Inflammatory macrophage (primary cell): ENCODE results near the gene SCN2B.
"Not testable (repeated sequence)": the region's sequence is repeated elsewhere in the genome, so short reads cannot be mapped to it uniquely, and the experiment has no call there.

Experiments
- DNase-seq, 2 donors: peaks; one replicate each; pipeline ENCODE4 v3.0.0-alpha.2; 2020 to 2022

The SCN2B gene

DNA sequence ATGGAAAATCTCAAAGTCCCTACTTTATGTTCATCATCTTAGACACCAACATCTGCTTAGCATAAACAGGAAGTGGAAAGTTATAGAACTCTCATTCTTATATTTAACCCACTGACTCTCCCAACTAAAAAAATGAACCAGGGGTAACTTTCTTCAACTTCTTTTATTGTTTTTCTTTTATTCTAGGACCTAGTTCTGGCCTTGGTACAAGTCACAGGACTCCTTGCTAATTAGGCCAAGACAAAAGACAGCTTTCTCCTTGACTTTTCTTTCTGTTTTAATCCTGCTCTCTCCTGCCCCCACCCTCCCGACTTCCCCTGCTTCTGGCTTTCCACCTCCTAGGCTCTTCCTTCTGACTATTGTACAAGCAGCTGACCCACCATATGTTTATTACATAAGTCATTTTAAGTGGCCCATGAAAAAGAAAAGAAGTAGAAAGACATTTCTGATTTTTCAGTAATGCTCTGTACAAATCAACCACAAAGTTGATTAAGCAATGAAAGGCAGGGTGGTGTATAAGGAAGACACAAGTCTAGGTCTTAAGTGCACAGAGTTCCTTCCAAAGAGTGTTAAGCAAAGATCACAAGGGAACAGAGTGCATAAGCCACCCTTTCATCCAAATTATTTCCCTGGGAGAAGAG is 30.1 kb upstream of the SCN2B start:
- peak; percentile 86 to 98 for DNase-seq

DNA sequence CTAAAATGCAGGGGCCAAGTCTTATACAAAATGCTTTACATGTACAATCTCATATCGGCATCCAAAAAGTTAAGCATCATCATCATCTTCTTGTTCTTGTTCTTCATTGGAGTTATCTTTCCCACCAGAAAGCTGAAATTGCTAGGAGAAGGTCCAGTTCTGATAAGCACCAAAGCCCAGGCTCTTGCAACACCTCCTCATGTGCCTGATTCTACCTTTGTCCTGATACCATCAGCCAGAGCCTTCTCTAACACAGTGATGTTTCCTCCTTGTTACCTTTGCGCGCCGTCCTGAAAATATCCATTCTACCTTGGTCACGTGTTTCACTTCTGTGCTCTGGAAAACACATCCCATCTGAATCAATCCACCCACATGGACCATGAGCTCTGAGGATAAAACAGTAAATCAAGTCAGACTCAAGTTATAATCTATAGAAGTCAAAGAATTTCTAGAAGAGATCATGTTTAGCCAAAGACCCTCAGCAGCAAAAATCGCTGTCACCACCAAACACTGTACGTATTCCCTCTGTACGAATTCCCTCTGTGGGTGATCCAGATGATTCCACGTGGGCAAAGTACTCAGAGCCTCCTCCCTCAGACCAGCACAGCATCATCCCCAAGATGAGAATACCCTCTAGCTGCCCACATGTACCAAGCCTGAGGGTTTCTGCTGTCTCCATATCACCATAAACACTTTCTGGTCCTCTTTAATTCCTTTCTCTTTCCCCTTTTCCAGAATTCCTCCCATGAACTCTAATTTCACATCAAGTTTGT is 29.4 kb upstream of the SCN2B start:
- no peak for DNase-seq

DNA sequence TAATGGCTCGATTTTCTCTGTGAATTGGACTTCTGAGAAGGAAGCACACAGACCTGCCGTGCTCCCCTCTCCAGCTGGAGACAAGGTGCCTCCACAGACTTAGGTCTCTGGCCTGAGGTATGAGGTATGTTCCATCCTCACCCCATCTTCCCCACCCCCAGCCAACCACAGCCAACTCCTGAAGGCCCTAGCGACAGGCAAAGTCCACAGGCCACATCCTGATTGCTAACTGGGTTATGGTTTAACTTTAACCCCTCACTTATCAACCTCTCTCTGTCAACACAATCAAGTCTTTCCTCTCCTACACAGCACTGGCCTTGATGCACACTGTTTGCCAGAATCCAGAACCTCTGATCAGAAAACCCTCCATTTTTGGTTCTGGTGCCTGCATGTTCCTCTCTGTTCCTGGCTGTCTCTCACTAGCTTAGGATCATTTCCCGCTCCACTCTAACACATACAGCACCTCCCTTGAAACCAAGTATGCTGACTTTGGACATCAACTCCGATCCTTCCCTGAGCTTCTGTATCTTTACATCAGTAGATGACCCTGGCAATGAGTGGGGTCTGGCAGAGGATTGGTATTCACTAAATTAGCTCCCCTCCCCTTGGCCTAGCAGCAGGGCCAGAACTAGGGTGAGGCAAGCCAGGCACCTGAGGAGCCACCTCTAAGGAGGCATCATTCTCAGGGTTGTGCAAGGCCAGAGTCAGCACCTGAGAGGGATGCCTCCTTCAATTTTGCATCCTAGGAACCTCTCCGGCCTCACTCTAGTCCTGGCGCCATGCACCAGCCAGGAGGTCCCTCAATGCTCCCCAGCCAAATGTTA is 26.4 kb upstream of the SCN2B start:
- DNase-seq: no peak

DNA sequence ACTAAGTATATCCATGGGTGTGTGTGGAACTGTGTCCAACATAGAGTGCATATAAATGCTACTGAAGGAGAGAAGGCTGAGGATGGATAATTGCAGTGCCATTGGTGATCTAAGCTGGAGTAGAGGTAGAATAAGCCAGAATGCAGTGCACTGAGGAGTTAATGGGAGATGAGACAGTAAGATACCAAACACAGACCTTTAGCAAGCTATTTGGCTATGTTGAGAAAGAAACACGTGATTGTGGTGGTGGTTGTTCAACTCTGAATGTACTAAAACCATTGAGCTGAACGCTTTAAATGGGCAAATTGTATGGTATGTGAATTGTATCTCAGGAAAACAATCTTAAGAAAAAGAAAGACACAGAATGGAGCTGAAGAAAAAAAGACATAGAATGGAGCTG is 25.5 kb upstream of the SCN2B start:
- no peak for DNase-seq

DNA sequence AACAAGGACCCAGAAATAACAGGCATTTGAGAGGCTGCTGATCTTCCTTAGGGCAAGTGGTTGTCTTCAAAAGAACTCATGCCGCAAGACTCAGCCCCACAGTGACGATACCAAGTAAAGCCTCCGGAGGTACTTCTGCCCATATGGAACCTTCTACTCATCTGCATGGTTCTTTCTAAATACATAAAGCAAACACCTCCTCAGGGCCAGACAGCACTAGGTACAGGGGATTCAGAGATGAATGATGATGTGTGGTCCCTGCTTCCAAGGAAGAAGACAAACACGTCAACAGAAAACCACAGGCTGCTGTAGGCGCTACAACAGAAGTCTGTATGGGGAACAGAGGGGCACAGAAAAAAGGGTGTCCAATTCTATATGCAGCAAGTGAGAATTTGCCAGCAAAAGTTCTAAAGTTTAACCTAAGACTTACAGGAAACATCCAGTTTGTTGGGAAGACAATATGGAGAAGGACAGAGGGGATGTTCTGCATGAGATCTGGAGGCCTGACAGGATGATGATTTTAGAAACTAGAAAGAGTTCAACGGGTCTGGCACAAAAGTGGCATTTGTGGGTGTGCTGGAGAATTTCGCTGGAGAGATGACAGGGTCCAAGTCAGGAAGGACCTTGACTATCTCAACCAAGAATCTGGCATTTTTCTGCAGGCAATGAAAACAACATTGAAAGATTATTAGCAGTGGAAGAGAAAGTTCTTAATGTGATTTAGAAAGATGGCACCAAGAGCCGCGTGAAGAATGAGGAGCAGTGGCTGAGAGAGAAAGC is 24.7 kb upstream of the SCN2B start:
- no peak for DNase-seq

DNA sequence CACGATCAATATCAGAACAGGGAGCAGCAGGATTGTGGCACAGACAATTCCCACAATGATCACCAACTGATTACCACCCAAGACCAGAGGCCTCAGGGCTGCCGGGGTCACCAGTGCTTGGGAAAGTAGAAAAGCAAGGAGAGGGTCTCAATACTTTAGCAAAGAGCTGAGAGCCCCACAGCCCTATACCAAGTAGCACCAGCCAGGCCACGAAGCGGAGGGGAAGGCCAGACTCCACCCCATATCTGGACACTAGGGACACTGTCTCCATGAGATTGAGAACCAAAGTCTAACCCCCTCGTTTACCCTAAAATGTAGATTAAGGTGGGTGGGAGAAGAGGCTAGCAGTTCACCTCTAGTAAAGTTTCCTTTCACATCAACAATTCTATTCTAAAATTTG is 24.1 kb upstream of the SCN2B start:
- no peak for DNase-seq

DNA sequence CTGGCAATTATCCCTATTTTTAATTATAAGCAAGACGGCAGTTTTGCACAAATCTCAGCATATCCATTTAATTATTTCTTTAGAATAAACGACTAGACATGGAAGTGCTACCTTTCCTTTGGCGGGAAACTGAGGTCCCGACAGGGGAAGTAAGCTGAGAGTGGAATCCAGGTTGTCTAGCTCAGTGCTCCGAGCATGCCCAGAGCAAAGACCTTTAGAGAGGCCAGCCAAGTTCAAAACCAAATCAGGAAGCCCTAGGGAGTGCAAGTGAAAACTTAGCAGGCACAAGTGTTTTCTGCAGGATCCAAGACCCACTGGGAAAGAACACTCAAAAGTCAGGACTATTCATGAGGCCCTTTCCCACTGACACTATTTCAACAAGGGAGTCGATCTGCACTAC is 22.7 kb upstream of the SCN2B start:
- no peak for DNase-seq

DNA sequence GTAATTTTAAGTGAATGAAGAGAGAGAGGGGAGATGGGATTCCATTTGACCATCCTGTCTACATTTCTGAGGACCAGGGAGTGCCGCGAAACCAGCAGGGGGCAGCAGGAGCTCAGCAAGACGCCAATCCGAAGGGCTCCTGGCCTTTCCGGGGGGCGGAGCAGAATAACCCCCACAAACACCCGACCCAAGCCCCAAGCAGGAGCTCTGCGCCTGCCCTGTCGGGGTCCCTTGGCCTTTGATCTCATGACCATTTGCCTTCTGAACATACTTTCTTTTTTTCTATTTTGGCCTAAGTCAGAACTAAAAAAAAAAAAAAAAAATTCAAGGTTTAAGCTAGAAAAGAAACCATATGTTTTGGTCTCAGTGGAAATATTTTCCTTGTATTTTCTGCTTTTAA is 21.9 kb upstream of the SCN2B start:
- DNase-seq: peak; percentile 76 to 79

DNA sequence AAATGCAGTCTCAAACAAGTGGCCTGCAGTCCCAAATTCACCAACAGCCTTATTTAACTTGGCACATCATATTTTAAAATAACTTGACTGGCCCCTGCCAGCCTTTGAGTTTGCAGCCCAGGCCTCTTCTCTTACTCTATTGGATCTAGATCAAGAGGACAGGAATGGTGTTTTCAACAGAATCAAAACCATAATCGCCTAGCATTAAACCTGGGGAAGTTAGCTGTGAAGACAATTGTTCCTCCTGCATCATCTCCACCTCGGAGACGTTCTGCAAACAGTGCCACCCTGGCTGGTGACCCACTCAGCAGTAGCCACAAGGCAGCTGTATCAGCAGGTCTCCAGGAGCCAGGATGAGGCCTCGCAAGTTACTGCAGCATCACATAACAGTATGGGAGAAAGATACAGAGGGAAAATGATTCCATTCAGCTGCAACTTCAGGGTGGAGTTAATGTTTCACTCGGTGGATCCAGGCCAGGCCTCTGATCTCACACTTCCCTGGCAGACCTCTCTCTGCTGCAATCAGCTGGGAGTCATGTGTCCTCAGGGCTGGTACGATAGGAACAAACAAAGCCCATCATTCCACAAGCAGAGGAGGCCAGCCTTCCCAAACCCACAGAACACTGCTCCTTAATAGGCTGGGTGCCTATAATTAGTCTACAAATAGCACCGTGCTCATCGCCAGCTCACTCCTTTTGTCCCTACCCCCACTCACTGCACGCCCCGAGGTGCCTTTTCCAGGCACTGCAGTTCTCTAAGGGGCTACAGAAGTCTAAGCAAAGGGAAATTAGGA is 18.6 kb upstream of the SCN2B start:
- peak in 1 of 2 donors; percentile 59 for DNase-seq

DNA sequence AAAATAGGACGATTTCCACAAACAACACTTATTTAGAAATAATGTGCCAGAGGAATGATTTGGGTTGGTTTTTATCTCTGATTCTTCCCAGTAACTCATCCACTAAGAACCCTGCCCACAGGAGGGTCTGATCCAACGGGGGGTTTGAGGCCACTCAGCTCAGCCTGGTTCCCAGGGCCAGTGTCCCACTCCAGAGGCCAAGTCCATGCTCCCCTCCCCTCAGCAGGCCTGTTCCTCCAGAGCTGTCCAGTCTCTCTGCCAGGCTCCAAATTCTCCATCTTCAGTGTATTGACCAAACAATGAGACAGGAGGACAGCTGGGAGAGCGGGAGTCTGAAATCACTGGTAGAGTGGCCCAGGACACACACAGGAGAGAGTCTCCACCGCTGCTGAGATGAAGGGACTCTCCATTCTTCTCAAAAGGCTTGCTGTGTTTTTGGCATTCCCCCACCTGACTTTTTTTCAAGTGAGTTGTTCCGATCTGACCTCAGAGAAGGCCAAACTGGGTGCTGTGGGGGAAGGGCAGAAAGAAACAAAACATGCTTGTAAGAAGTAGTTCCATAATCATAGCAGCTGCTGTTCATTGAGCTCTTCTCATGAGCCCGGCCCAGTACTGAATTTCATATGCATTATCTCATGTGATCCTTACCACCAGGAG is 17.6 kb upstream of the SCN2B start:
- no peak for DNase-seq

DNA sequence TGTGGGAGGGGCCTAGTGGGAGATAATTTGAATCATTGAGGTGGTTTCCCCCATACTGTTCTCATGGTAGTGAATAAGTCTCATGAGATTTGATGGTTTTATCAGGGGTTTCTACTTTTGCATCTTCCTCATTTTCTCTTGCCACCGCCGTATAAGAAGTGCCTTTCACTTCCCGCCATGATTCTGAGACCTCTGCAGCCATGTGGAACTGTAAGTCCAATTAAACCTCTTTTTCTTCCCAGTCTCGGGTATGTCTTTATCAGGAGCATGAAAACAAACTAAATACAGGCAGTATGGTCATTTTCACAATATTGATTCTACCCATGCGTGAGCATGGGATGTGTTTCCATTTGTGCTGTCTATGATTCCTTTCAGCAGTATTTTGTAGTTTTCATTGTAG is 16.4 kb upstream of the SCN2B start:
- DNase-seq: not testable (repeated sequence)

DNA sequence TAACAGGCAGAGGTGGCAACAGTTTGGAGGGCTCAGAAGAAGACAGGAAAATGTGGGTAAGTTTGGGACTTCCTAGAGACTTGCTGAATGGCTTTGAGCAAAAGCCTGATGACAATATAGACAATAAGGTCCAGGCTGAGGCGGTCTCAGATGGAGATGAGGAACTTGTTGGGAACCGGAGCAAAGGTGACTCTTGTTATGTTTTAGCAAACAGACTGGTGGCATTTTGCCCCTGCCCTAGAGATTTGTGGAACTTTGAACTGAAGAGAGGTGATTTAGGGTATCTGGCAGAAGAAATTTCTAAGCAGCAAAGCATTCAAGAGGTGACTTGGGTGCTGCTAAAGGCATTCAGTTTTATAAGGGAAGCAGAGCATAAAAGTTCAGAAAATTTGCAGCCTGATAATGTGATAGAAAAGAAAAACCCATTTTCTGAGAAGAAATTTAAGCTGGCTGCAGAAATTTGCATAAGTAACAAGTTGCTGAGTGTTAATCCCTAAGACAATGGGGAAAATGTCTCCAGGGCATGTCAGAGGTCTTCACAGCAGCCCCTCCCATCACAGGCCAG is 14.6 kb upstream of the SCN2B start:
- not testable (repeated sequence) for DNase-seq

DNA sequence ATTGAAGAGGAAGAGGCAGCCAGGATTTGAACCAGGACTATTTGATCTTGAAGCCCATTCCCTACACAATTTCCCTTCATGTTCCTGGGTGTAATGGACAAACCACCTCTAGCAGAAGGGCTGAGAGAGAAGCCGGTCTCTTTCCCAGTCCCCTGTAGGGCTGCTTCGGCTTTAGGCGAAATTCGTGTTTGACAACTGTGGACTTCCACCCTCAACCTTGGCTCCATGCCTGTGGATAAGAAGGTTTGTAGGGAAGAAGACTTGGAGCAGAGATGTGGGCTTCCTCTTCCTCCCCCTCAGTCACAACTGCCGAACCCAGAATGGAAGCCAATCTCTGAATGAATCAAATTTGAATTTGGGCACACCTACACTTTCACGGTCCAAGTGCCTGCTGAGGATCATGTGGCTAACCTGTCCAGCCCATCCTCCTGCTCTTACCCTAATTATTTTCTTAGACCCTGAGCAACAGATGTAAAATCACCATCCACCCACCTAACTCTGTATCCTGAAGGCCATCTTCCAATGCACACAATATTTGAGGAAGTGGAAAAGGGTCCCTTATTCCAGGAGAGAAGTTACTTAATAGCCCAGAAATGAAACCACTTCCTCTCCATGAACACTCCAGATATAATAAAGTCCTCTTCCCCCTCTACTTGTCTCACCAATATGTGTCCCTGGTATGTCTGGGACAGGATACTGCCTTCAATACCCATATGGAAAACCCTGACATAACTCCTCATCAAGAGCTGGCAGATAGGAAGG is 10.1 kb upstream of the SCN2B start:
- DNase-seq: peak; percentile 41 to 70

DNA sequence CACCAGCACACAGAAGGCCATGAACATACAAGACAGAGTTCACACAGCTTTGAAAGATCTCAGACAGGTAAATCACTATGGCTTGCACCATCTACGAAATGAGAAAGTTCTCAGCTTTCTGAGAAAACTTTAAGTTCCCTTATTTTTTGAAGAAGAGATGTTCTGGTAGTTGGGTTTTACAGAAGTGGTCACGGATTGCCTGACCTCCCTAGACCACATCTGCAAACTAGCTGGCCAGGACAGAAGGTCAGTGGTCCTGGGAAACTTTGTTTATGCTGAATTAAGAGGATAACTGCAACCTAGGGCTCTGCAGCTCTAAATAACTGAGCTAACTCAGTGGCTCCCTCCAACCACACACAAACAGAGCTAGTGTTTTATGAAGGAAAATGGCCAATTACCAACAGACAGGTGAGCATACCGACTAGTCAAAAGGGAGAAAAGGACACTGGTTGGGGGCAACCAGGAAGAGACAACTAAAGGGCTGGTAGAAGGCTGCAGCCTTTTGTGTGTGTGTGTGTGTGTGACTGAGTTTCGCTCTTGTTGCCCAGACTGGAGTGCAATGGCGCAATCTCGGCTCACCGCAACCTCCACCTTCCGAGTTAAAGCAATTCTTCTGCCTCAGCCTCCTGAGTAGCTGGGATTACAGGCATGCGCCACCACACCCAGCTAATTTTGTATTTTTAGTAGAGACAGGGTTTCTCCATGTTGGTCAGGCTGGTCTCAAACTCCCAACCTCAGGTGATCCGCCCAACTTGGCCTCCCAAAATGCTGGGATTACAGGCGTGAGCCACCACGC is 8.5 kb upstream of the SCN2B start:
- DNase-seq: peak; percentile 70 to 83

DNA sequence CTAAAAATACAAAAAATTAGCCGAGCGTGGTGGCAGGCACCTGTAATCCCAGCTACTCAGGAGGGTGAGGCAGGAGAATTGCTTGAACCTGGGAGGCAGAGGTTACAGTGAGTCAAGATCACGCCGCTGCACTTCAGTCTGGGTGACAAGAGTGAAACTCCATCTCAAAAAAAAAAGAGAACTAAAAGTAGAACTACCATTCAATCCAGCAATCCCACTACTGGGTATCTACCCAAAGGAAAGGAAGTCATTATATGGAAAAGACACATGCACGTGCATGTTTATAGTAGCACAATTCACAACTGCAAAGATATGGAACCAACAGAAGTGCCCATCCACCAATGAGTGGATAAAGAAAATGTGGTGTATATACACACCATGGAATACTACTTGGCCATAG is 7.3 kb upstream of the SCN2B start:
- DNase-seq: peak; percentile 56 to 58

DNA sequence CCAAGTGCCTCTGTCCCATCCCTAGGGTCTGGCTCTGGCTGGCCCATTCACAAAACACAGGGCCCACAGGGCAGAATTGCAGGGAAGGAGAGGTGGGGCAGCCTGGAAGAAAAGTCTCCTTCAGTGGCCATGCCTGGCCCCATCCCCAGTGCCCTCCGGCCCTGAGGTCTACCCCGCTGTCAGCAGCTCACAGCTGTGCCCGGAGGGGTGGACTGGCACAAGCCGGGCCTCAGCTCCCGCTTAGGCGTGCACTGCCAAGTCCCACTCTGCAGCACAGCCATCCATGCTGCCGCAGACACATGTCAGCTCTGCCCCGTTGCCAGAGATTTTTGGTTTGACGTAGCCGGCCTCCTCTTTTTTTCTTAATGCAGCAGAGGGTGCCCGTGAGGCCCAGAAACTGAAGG is 3.9 kb upstream of the SCN2B start:
- DNase-seq: peak in 1 of 2 donors; percentile 24

DNA sequence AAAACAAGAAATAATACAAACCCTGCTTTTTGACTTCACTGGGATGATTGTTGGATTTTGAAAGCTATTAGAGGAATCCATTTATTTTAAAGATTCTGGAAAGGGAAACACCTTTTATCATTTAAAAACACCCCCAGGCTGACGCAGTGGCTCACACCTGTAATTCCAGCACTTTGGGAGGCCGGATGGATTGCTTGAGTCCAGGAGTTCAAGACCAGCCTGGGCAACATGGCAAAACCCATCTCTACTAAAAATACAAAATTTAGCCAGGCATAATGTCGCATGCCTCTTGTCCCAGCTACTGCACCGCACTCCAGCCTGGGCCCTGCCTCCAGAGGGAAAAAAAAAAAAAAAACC is 317 bp upstream of the SCN2B start:
- no peak for DNase-seq

DNA sequence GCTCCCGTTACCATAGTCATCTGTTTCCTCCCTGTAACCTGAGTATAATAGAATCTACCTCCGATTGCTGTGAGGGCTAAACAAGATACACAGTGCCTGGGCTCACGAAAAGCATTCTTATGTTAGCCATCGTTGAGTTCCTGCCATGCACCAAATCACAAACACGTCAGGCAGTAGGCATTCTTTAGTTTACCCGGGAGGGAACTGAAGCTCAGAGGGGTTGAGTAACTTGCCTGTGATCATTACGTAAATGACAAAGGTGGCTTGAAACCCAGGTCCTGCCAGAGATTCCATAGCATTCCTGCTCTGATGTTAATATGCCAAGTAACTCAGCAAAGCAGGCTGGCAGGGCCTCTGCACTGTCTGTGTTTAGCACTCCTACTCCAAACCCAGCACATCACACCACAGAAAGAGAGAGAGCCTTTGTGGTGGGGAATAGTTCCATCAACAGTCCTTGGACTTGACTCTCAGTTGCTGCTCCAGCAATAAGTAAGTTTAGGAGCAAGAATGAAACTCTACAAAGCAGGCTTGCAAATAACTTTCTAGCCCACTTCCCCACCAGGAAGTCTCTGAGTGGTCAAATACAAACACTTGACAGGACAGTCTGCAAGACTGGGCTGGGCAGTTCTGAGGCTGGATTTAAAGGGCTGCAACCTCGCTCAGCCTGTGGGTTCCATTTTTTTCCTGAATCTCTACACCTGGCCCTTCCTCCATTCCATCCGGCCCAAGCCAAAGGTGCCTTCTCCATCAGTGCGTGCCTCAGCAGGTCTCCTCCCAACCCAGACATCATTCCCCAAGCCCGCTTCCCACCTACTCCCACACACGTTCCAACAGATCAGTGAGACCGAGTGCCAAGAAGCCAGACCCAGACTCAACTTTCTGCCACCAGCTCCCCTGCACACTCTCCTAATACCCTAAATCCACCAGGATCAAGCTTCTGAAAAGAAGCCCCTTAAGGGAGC is 1.1 kb downstream of the SCN2B start:
- peak; percentile 20 to 22 for DNase-seq
